PC-9 (cell line): Measurements from ENCODE around the gene ZNF148. TPM values are rescaled to one million over a fixed set of nuclear protein-coding genes. Genes with fewer than 3 reads are reported as not detected.

Experiments used
- BruUV-seq: library from RNA; stranded (reverse); fragments of 400-500 nt; replicated peaks from 2 replicates; lab custom pipeline; 2021; lab: Mats Ljungman, UMichigan
- CTCF ChIA-PET: fragments of 300-600 bp; sonication (Branson Sonifier 250); formaldehyde crosslinking; loops from one replicate; lab custom pipeline; 2022; ENCODE audit warnings: antibody characterized with exemption; lab: Charles Lee
- POLR2A ChIA-PET: fragments of 300-600 bp; sonication (Branson Sonifier 250); formaldehyde crosslinking; loops from one replicate; lab custom pipeline; 2022; ENCODE audit warnings: antibody characterized with exemption; ENCODE audit not compliant: unreplicated experiment; lab: Charles Lee
- DNase-seq, 2 experiments: peaks; one replicate each; pipeline versions ENCODE4 v3.0.0 to v3.0.0-alpha.2; 2015 to 2022; ENCODE audit warnings: mixed read lengths in 1 of 2
- H2AFZ ChIP-seq: fragments of 200-600 bp; sonication (generic); 2 replicates; pipeline ENCODE4 v1.8.1; 2017; ENCODE audit warnings: antibody characterized with exemption
- H3F3A ChIP-seq: fragments of 200-600 bp; sonication (generic); 2 replicates; pipeline ENCODE4 v1.8.1; 2017; ENCODE audit warnings: antibody characterized with exemption, mild to moderate bottlenecking, low read depth; ENCODE audit not compliant: insufficient read depth
- H3K27ac ChIP-seq: fragments of 200-600 bp; sonication (generic); 2 replicates; pipeline ENCODE4 v1.6.1; 2016; ENCODE audit warnings: mixed run types
- H3K27me3 ChIP-seq: fragments of 200-600 bp; sonication (generic); 2 replicates; pipeline ENCODE4 v1.6.1; 2016; ENCODE audit warnings: low read depth, mixed run types; ENCODE audit not compliant: insufficient read depth
- H3K36me3 ChIP-seq: fragments of 200-600 bp; sonication (generic); 2 replicates; pipeline ENCODE4 v1.6.1; 2016; ENCODE audit warnings: low read depth, mixed run types
- H3K4me1 ChIP-seq: fragments of 200-600 bp; sonication (generic); replicated peaks from 2 replicates; pipeline ENCODE4 v1.6.1; 2016; ENCODE audit warnings: mixed run types; ENCODE audit not compliant: insufficient read depth
- H3K4me2 ChIP-seq: fragments of 200-600 bp; sonication (generic); 2 replicates; pipeline ENCODE4 v1.6.1; 2017; ENCODE audit warnings: mixed run types
- H3K4me3 ChIP-seq: fragments of 200-600 bp; sonication (generic); 2 replicates; pipeline ENCODE4 v1.6.1; 2016; ENCODE audit warnings: mixed run types
- H3K79me2 ChIP-seq: fragments of 200-600 bp; sonication (generic); 2 replicates; pipeline ENCODE4 v1.6.1; 2017; ENCODE audit warnings: low read depth, mixed run types
- H3K9me2 ChIP-seq: fragments of 200-600 bp; sonication (generic); 2 replicates; pipeline ENCODE4 v1.8.1; 2017; ENCODE audit warnings: mild to moderate bottlenecking; ENCODE audit not compliant: insufficient read depth
- H3K9me3 ChIP-seq: fragments of 200-600 bp; sonication (generic); 2 replicates; pipeline ENCODE4 v1.8.1; 2016; ENCODE audit warnings: low read depth; ENCODE audit not compliant: insufficient read depth
- H4K20me1 ChIP-seq: fragments of 200-600 bp; sonication (generic); 2 replicates; pipeline ENCODE4 v1.8.1; 2017; ENCODE audit not compliant: insufficient read depth
- EZH2 ChIP-seq: fragments of 200-600 bp; sonication (generic); IDR thresholded peaks from 2 replicates; pipeline ENCODE4 v1.8.0; 2017; ENCODE audit warnings: antibody characterized with exemption, low read depth
- intact Hi-C: fragments of 100-400 bp; cut with micrococcal nuclease; formaldehyde crosslinking; loops from one replicate; pipeline ENCODE4 v1.10.0; 2022; ENCODE audit not compliant: unreplicated experiment
- total RNA-seq: library from RNA; stranded (reverse); gene quantifications from 2 replicates; pipeline ENCODE4 v1.2.3, GENCODE V29; 2021
- TF ChIP-seq, protein P1 (sequence below): fragments of 200-600 bp; sonication (generic); conservative IDR thresholded peaks from 2 replicates; pipeline ENCODE4 v1.6.1; 2017; ENCODE audit warnings: mixed run types, antibody characterized with exemption, mild to moderate bottlenecking, moderate library complexity

Gene ZNF148
- total RNA-seq, 1 experiment from 2014 or later, result 62.6 TPM

- Histone ChIP-seq H4K20me1 (no peaks in the 10 kb centered on the region), H3F3A (no peaks in the 10 kb centered on the region), H3K27me3 (no peaks in the 10 kb centered on the region), H2AFZ (no peak overlapping the region), H3K4me2 (no peak overlapping the region), H3K9me3 (no peaks in the 10 kb centered on the region), H3K4me1 (no peaks in the 10 kb centered on the region), H3K79me2 (no peaks in the 10 kb centered on the region), H3K9me2 (no peaks in the 10 kb centered on the region), H3K27ac (no peak overlapping the region), H3K4me3 (no peak overlapping the region), H3K36me3 (peaks cover 25% of the 10 kb centered on the region; the same call in 1 of the 2 replicates)
- BruUV-seq, result no TSS peak
- ChIA-PET CTCF (no interaction called here), POLR2A (no interaction called here)
- TF ChIP-seq, protein P1, sequence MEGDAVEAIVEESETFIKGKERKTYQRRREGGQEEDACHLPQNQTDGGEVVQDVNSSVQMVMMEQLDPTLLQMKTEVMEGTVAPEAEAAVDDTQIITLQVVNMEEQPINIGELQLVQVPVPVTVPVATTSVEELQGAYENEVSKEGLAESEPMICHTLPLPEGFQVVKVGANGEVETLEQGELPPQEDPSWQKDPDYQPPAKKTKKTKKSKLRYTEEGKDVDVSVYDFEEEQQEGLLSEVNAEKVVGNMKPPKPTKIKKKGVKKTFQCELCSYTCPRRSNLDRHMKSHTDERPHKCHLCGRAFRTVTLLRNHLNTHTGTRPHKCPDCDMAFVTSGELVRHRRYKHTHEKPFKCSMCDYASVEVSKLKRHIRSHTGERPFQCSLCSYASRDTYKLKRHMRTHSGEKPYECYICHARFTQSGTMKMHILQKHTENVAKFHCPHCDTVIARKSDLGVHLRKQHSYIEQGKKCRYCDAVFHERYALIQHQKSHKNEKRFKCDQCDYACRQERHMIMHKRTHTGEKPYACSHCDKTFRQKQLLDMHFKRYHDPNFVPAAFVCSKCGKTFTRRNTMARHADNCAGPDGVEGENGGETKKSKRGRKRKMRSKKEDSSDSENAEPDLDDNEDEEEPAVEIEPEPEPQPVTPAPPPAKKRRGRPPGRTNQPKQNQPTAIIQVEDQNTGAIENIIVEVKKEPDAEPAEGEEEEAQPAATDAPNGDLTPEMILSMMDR, result no peak
- TF ChIP-seq EZH2, result no peak
- intact Hi-C loops, result no loop called here
- no peak for DNase-seq
Observed at GRCh38 chr3:125190786-125191185, 184.3 kb downstream of the ZNF148 start.

- H3K36me3 ChIP-seq, result peaks cover 25% of the 10 kb centered on the region; the same call in 1 of the 2 replicates
- H3K27me3 ChIP-seq, result no peaks in the 10 kb centered on the region
- no peaks in the 10 kb centered on the region for H3K79me2 ChIP-seq
- CTCF ChIA-PET, result no interaction called here
- H3K4me2 ChIP-seq, result no peak overlapping the region
- no peak overlapping the region for H3K4me3 ChIP-seq
- no peaks in the 10 kb centered on the region for H4K20me1 ChIP-seq
- H3K9me3 ChIP-seq, result no peaks in the 10 kb centered on the region
- BruUV-seq, result no TSS peak
- POLR2A ChIA-PET, result no interaction called here
- H3K4me1 ChIP-seq, result no peaks in the 10 kb centered on the region
- no peaks in the 10 kb centered on the region for H3K9me2 ChIP-seq
- H3K27ac ChIP-seq, result no peak overlapping the region
- intact Hi-C loops, result no loop called here
- no peak overlapping the region for H2AFZ ChIP-seq
- TF ChIP-seq EZH2, result no peak
- TF ChIP-seq, protein P1, result no peak
- DNase-seq, result no peak
- no peaks in the 10 kb centered on the region for H3F3A ChIP-seq
Observed at GRCh38 chr3:125189378-125190165, 185.6 kb downstream of the ZNF148 start.

DNA sequence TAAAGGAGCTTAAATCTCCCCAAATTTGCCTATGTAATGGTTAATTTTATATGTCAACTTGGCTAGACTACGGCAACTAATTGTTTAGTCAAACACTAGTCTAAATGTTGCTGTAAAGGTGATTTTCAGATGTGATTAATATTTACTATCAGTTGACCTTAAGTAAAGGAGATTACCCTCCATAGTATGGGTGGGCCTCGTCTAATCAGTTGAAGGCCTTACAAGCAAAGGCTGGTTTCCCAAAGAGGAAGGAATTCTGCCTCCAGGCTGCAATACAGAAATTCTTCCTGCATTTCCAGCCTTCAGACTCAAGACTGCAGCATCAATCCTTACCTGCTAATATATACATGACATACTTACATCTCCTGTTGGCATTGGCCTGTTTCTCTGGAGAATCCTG, 186.2 kb downstream of the ZNF148 start:
- Histone ChIP-seq H3K36me3 (peaks cover 25% of the 10 kb centered on the region; the same call in 1 of the 2 replicates), H3K79me2 (no peaks in the 10 kb centered on the region), H3K9me3 (no peaks in the 10 kb centered on the region), H3K27ac (no peak overlapping the region), H3K4me1 (no peaks in the 10 kb centered on the region), H3K27me3 (no peaks in the 10 kb centered on the region), H3K4me3 (no peak overlapping the region), H4K20me1 (no peaks in the 10 kb centered on the region), H3K9me2 (no peaks in the 10 kb centered on the region), H2AFZ (no peak overlapping the region), H3K4me2 (no peak overlapping the region), H3F3A (no peaks in the 10 kb centered on the region)
- BruUV-seq, result no TSS peak
- intact Hi-C loops, result no loop called here
- DNase-seq, result no peak
- TF ChIP-seq, protein P1, result no peak
- no peak for TF ChIP-seq EZH2
- ChIA-PET POLR2A (no interaction called here), CTCF (no interaction called here)
